Non-pigmented ciliary epithelial cell (primary cell): ENCODE measurements around the gene CXCL12.

ENCODE experiments used
- DNase-seq: peaks from one replicate; pipeline ENCODE4 v3.0.0-alpha.2; 2010; ENCODE audit warnings: low read depth

The CXCL12 gene

GRCh38 chr10:44385026-44385695 lies at the start of gene CXCL12:
Gene CXCL12, minus strand, starts transcription at chr10:44385097. Its CDS starts 92 bp downstream, at chr10:44385005.
- no peak for DNase-seq

- no peak for DNase-seq
Measured at GRCh38 chr10:44427479-44427878, 42.6 kb upstream of the CXCL12 start.

DNA sequence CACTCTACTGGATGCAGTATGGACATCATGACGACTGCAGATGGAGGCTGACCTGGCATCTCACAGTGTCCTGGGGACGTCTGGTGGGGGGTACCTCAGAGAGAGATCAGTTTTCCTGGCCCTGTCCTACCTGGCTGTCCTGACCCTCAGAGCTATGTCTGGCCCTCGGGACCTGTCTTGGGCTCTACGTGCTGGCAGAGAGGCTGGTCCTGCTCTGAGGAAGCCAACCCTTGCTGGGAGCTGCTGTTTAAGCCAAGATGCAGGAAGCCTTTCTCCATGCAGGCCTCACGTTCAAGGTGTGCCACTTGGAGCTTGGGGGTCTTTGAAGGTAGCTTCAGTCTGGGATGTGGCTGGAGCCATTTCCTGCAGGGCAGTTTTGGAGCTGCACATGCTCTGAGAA lies 42.1 kb upstream of the CXCL12 start:
- no peak for DNase-seq

GRCh38 chr10:44426247-44427034 lies 41.5 kb upstream of the CXCL12 start:
- DNase-seq: no peak

DNA sequence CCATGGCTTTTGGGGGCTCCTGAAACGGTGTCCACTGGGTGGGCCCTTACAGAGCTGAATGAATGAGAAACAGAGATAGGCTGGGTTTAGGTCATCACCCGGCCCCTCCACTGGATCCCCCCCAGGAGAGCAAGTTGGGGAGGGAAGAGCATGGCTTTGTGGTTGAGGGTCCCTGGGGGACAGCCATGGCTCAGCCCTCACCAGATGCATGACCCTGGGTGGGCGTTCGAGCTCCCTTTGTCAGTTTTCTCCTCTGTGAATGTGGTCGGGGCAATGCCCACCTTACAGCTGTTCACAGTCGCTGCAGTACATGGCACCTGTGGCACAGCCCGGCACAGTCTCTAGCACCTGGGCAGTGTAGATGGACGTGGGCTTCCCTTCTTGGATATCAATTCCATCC lies 40.6 kb upstream of the CXCL12 start:
- no peak for DNase-seq

GRCh38 chr10:44424957-44425356 lies 40.1 kb upstream of the CXCL12 start:
- no peak for DNase-seq

GRCh38 chr10:44424298-44424697 lies 39.4 kb upstream of the CXCL12 start:
- no peak for DNase-seq

GRCh38 chr10:44422570-44423101 lies 37.7 kb upstream of the CXCL12 start:
- no peak for DNase-seq

GRCh38 chr10:44422153-44422552 lies 37.3 kb upstream of the CXCL12 start:
- DNase-seq: no peak

GRCh38 chr10:44419790-44420549 lies 35.1 kb upstream of the CXCL12 start:
- no peak for DNase-seq

DNA sequence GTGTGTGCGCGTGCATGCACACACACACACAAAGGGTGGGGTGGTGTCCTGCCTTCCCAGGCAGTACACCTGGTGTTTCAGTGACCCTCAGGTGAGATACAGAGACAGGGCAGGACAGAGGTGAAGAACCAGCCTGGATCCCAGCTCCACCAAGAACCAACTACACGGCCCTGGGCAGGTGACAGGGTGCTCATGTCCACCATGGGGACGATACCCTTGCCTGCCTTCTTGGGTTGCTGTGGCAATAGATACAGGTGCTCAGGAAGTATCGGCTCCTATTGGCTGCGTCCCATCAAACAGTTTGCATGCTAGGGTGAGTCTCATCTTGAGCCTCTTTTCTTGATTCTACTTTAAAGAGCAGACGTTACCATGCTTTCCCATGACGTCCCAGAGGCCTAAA lies 33.7 kb upstream of the CXCL12 start:
- DNase-seq: no peak

DNA sequence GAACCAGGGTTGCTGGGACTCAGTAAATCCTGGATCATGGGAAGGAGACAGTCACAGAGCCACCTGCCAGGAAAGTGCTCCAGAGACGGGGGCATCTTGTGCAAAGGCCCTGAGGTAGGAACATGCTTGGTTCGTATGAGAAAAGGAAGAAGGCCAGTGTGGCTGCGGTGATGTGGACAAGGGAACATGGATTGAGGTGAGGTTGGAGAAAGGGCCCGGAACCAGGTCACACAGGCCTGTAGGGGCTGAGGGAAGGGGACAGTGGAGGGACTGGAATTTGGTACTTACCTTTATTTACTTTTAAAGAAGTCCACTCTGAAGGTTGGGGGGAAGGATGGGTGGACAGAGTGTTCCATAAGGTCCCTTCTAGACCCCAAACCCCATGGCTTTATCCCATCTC lies 32.9 kb upstream of the CXCL12 start:
- DNase-seq: no peak

GRCh38 chr10:44416936-44417335 lies 32.0 kb upstream of the CXCL12 start:
- DNase-seq: no peak

- no peak for DNase-seq
Measured at GRCh38 chr10:44416021-44416771, 31.3 kb upstream of the CXCL12 start.

DNA sequence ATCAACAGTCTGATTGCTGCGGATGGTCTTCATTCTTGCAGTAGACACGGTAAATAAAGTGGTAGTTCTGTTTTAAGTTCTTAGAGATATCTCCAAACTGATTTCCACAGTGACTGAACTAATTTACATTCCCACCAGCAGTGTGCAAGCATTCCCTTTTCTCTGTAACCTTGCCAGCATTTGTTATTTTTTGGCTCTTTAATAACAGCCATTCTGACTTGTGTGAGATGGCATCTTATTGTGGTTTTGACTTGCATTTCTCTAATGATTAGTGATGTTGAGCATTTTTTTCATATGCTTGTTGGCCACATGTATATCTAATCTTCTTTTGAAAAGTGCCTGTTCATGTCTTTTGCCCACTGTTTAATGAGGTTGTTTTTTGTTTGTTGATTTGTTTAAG lies 30.2 kb upstream of the CXCL12 start:
- DNase-seq: no peak

DNA sequence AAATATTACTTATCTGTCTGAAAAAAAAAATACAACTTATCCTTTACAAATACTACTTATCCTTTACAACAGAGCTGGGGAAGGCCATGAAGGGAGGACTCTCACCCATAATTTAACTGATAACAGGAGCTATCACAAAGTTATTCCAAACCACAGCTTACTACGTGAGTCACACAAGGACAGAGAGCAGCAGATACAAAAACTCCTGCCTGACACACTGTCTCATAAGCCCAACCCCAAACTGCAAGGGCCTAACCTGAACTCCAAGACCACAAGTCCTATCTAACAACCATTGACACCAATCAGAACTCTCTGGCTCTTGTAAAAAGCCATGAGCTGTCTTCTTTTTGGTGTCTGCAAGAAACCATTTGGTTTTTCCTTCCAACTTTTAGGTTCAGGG lies 28.5 kb upstream of the CXCL12 start:
- no peak for DNase-seq

DNA sequence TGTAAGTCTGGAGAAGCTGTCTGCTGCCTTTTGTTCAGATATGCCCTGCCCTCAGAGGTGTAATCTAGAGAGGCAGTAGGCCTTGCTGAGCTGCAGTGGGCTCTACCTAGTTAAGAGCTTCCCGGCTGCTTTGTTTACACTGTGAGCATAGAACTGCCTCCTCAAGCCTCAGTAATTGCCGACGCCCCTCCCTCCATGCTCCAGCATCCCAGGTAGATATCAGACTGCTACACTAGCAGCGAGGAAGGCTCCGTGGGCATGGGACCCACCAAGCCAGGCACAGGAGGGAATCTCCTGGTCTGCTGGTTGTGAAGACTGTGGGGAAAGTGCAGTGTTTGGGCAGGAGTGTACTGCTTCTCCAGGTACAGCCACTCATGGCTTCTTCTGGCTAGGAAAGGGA lies 26.4 kb upstream of the CXCL12 start:
- no peak for DNase-seq

DNA sequence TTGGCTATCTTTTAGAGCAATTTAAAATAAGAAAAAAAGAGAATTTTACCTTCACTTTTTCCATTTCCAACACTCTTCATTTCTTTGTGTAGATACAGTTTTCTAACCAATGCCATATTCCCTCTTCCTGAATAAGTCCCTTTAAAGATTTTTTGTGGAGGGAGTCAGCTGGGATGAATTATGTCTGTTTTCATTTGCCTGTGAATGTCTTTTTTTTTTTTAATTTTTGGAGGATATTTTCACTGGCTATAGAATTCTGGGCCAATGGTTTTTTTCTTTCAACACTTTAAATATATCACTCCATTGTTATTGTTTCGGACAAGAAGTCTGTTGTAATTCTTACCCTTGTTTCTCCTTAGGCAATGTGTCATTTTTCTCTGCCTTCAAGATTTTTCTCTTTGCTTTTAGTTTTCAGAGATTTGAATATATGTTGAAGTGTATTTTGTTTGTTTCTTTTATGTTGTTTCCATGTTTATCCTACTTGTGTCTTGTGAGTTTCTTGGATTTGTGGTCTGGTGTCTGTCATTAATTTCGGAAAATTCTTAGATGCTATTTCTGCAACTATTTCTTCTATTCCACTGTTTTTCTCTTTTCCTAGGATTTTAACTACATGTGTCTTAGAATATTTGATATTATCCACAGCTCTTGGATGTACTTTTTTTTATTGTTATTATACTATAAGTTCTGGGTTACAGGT lies 20.0 kb upstream of the CXCL12 start:
- no peak for DNase-seq

DNA sequence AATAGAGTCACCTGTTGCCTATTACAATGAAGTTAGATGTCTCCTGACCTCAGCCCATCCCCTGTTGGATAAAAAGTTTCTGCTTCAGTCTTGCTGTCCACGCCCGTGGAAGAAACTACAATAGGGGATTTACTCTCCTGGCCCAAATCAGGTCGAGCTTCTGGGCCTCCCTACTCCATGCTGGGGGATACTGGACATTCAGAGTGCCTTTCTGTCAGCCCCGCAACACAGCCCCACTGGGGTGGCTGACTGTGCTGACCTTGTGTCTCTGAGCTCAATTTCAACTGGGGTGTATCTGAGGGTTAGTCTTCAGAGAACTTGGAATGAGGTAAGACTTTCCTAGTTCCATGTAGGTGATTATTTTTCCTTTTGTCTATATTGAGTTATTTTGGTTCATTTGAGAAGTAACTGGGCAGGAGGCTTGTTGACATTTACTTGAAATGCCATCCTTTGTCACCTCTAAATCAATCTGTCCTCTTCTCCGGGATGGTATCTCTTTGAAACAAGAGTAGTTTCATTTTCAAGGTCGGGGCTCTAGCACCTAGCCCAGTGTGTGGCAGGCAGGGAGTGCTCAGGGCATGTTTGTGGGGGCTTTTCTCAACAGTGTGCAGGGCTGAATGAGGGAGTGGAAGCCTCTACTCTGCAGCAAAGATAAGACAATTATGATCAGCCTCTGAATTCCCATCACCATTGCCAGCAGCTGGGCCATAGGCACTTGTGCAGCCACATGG lies 17.7 kb upstream of the CXCL12 start:
- no peak for DNase-seq

- DNase-seq: no peak
Measured at GRCh38 chr10:44400541-44400940, 15.6 kb upstream of the CXCL12 start.
